GM04504 (cell line): ENCODE results near the gene TOB1.

Source experiments
- DNase-seq: peaks from one replicate; pipeline ENCODE4 v3.0.0-alpha.2; 2012; ENCODE audit warnings: low read depth

TOB1 gene

DNA sequence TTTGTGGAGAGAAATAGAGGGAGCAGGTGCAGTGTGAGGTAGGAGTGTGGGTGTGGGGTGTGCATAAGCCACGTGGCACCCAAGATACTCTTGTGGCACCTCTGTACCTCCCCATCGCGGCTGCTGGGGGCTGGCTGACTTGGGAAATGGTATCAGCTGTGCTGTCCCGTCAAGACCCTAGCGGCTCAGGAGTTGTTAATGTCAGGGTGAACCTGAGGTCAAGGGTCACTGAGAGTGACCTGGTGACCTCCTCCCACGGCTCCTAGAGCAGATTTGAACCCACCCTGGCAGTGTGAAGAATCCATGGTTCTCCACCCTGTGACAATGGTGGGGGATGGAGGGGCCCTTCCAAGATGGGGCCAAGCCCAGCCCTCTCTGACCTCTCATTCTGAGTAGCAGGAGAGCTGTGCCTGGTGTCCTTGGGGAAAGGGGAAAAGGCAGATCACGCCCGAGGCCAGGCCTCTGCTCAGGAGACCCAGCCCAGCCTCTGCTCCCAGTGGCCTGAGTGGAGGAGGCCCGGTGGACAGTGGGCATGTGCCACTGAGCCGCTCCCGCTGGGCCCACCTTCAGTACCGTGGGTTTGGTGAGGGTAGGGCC, 33.8 kb downstream of the TOB1 start:
- no peak for DNase-seq

DNA sequence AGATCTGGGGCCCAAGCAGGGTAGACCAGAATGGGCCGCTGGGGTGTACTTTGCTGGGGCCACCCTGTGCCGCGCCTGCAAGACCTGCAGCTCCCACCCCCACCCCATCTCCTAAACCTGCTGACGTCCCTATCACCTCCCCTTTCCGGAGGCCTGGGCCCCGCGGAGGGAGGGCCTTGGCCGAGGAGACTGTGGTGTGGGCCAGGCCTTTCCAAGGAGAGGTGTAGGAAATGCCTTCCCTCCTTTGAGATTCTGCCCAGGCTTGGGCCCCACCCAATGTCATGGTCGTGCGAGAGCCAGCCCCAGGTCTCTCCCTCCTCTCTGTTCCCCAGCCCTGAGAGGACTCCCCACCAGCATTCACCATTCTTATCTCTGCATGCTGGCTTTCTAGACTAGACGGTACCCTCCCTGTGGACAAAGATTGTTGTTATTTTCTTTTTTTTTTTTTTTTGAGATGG, 34.7 kb downstream of the TOB1 start:
- DNase-seq = no peak

GRCh38 chr17:50830994-50831393, 35.2 kb downstream of the TOB1 start:
- no peak for DNase-seq

- no peak for DNase-seq
Observed at GRCh38 chr17:50830352-50830751, 35.8 kb downstream of the TOB1 start.

GRCh38 chr17:50829332-50829731, 36.8 kb downstream of the TOB1 start:
- DNase-seq = no peak

DNA sequence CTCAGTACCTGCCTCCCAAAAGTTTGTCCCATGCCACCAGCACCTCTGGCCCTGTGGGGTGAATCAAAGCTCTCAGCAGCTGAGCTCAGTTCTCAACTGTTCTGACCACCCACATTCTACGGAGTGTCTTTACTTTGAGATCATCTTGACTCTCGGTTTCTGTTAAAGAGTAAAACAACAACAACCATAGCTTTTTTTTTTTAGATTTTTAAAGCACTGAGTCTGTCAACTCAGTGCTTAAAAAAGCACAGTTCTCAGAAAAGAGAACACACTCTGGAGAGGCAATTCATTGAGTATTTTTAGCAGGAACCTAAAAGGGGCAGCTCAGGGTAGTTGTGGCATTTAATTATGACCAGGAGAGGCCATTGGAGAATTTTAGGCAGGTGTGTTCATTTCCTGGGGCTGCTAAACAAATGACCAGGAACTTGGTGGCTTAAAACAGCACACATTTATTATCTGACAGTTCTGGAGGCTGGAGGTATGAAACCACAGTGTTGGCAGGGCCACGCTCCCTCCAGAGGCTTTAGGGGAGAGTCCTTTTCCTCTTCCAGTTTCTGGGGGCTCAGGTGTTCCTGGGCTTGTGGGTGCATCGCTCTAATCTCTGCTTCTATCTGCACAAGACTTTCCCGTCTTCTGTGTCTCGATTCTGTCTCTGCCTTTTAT, 37.5 kb downstream of the TOB1 start:
- DNase-seq = no peak

DNA sequence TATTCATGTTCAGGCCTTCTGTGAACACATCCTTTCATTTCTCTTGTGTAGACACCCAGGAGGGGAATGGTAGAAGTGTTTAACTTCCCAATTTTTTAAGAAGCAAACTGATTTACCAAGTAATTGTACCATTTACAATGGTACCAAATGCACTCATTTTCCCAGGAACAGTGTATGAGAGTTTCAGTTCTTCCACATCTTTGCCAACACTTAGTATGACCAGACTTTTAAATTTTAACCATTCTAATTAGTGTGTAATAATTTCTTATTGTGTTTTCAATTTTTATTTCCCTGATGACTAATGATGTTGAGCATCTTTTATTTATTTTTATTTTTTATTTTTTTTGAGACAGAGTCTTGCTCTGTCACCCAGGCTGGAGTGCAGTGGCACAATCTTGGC, 41.0 kb downstream of the TOB1 start:
- no peak for DNase-seq

DNA sequence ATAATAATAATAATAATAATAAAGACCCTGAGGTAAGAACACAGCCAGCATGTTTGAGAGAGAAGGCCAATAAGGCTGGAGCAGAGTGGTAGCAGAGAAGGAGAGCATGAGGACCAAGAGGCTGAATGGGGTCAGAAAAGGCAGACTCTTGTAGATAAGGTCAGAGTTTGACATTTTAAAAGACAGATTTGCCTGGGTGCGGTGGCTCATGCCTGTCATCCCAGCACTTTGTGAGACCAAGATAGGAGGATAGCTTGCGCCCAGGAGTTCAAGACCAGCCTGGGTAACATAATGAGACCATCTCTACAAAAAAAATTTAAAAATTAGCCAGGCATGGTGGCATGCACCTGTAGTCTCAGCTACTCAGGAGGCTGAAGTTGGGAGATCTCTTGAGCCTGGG, 41.7 kb downstream of the TOB1 start:
- DNase-seq = no peak

DNA sequence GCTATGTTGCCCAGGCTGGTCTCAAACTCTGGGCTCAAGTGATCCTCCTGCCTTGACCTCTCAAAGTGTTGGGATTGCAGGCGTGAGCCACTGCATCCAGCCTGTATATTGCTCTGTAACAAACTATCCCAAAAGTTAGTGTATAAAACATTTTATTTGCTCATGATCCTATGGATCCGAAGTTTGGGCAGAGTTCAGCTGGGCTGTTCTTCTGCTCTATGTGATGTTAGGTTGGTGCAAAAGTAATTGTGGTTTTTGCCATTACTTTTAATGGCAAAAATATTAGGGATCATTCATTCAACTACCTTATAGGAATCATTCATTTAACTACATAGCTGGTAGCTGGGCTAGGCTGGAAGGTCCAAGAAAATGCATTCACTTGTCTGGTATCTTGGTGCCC, 43.6 kb downstream of the TOB1 start:
- no peak for DNase-seq

GRCh38 chr17:50820651-50821050, 45.5 kb downstream of the TOB1 start:
- no peak for DNase-seq

DNA sequence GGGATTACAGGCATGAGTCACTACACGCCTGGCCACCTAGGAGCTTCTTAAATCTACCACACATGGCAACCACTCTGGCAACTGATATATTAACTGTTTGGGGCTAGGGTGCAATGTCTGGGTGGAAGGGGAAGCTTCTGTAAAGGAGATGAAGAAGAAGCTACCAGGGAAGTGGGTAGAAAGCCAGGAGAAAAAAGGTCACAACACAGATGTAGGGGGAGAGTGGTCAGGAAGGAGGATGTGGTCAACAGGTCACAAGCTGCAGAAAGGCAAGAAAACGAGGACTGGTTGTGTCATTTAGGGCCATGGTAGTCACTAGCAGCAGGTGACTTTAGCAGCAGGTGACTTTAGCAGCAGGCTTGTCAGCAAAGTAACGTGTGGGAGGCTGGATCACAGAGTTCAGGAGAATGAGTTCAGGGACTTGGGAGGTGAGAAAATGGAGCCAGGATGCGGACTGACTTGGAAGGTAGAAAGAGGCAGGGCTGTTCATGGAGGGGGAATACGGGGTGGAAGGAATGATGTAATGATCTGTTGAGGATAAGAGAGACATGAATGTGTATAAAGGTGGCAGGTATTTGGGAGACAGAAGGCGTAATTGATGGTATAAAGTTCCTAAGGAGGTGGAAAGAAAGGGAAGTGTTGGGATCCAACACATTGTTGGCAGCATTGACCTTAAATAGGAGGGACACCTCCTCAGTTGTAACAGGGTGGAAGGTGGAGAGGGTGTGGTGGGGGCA, 47.1 kb downstream of the TOB1 start:
- no peak for DNase-seq

- DNase-seq = no peak
Observed at GRCh38 chr17:50818261-50818660, 47.9 kb downstream of the TOB1 start.

DNA sequence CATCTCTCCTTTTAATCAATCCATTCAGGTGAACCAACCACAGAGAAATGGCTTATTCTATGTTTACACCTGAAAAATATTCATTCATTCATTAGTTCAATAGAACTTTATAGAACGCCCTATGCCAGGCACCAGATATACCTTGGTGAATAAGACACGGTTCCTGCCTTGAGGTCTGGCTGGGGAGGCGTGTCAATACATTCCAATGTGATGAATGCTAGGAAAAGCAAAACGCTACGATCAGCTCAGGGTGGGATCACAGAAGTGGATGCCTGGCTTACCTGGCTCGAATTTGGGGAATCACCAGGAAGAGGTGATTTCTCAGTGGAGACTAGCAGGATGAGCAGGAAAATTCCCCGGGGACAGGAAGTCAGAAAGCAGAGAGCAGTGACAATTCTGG, 48.3 kb downstream of the TOB1 start:
- DNase-seq = no peak

DNA sequence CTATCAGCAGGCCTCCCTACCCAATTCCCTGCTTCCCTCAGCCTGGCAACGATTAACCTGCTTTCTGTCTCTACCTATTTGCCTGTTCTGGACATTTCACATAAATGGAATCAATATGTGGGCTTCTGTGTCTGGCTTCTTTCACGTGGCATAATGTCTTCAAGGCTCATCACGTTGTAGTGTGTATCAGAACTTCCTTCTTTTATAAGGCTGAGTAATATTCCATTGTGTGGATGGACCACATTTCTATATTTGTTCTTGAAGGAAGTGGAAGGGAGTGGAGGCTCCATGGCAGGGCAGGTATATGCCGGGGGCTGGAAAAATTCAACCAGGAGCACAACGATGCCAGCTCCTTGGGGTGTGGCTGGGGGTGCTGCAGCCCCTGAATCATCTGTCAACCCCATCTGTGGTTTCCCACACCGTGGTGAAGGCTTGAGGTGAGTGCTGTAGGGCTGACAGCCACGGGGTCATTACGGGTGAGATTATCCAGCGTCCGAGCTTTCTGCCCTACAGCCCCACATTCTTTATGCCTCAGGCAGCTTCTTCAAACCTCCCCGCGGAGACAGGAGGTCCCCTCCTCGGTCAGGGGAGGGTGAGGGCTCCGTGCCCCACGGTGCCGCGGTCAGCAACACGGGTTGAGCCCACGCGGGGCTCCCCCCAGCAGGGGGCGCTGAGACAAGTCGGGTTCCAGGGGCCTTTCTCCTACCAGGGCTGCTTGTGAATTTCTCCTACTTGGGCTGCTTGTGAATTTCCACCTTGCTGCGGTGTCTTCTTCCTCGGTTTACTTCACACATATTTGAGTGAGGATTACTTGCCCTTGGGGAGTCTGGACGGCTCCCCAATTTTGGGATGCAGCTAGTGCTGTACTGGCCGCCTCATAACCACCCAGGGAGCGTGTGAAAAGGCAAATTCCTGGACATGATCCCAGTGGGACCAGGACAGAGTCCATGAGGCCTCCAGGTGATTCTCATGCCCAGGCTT, 49.1 kb downstream of the TOB1 start:
- DNase-seq = no peak

DNA sequence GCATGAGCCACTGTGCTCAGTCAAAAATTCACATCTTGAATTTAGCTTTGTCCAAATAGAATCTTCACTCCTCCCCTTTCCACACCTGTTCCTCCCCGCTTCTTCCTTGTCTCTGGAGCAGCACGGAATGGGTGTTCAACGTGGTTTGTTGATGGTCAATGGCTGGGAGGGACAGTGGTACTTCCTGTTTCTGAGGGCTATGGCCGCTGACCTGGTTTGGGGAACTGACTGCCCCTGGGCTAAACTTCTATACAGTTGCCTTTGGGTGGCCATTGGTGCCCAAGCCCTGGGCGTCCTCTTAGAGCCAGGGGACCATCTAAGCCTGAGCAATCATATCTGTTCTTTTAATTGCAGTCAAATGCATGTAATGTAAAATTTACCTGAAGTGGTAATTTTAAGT, 49.9 kb downstream of the TOB1 start:
- no peak for DNase-seq

GRCh38 chr17:50815400-50815799, 50.8 kb downstream of the TOB1 start:
- no peak for DNase-seq

- DNase-seq = no peak
Observed at GRCh38 chr17:50813583-50813982, 52.6 kb downstream of the TOB1 start.
